Mucosa of gallbladder (tissue), 1 donor: Measurements from ENCODE around the gene MYO1F. TPM values are rescaled to one million over a fixed set of nuclear protein-coding genes. Genes with fewer than 3 reads are reported as not detected.
"Not testable (repeated sequence)": the region's sequence is repeated elsewhere in the genome, so short reads cannot be mapped to it uniquely, and the experiment has no call there.

Experiments used
- DNase-seq: peaks from one replicate; pipeline ENCODE4 v3.0.0-alpha.2; 2020; ENCODE audit warnings: low spot score
- total RNA-seq: library from RNA; stranded (reverse); gene quantifications from one replicate; pipeline ENCODE4 v1.2.1, GENCODE V29; 2021
- donor health status: DM: no; HTN: no; CAD: no.

MYO1F gene
- total RNA-seq, 1 donor from 2014 or later, result 47.2 TPM

- DNase-seq, result not testable (repeated sequence)
These were observed 12.4 kb downstream of the MYO1F start for GRCh38 chr19:8564866-8565265.

DNA sequence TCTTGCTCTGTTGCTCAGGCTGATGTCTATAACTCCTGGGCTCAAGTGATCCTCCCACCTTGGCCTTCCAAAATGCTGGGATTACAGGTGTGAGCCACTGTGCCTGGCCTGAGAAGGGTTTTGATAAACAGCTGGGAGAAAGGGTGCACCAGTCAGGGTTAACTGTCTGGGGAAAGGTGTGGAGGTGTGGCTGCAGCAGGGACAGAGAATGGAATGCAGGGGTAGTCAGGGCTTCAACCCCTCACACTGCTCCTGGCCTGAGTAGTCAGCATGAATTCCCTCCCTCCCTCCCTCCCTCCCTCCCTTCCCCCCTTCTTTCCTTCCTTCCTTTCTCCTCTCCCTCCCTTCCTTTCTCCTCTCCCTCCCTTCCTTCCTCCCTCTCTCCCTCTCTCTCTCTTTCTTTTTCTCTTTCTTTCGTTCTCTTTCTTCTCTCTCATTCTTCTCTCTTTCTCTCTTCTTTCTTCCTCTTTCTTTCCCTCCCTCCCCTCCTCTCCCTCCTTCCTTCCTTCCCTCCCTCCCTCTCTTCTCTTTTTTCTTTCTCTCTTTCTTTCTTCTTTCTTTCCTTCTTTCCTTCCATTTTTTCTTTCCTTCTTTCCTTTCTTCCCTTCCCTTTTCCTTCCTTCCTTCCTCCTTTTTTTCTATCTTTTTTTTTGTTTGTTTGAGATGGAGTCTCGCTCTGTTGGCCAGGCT lies 16.0 kb downstream of the MYO1F start:
- no peak for DNase-seq

- DNase-seq, result no peak
These were observed 18.9 kb downstream of the MYO1F start for GRCh38 chr19:8558325-8558724.

DNA sequence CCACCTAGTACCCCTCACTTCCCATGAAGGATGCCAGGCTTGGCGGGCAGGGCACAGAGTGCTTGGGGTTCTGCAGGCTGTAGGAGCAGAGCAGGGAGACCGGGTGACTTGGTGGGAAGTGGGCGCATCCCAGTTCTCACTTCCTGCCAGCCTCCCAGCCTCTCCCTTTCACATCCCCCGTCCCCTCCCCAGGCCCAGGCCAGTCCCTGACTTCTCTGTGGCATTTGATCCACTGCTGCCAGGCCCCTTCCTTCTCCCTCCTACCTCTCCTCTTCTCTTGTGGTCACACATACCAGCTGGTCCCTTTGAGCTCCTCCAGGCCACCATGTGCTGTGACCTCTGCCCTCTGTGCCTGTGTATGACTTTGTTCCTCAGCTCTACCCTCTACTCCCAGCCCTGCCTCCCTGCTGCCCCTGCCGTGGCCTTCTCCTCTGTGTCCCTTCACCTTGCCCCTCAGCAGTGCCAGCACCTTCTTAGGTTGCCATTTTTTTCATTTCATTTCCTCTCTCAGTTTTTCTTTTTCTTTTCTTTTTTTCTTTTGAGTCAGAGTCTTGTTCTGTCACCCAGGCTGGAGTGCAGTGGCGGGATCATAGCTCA lies 19.5 kb downstream of the MYO1F start:
- no peak for DNase-seq

GRCh38 chr19:8553729-8554128 lies 23.5 kb downstream of the MYO1F start:
- DNase-seq, result not testable (repeated sequence)

- DNase-seq, result no peak
These were observed 24.4 kb downstream of the MYO1F start for GRCh38 chr19:8552810-8553209.

GRCh38 chr19:8550070-8550469 lies 27.2 kb downstream of the MYO1F start:
- DNase-seq, result no peak

DNA sequence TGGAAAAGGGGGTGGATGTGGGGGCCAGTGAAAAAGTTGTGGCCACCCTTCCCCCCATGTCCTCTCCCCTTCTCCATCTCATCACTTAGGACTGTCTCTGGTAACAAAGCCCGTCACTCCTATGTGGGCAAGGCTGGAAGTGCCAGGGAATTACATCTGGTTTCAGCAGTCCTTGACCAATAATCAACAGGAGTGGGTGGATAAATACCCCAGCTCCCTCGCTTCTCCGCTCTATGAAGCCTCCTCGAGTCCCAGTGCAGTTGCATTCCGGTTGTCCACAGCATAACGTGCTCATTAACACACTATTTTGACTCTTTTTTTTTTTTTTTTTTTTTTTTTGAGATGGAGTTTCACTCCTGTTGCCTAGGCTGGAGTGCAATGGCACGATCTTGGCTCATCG lies 31.5 kb downstream of the MYO1F start:
- no peak for DNase-seq

- DNase-seq, result no peak
These were observed 33.1 kb downstream of the MYO1F start for GRCh38 chr19:8544168-8544567.

DNA sequence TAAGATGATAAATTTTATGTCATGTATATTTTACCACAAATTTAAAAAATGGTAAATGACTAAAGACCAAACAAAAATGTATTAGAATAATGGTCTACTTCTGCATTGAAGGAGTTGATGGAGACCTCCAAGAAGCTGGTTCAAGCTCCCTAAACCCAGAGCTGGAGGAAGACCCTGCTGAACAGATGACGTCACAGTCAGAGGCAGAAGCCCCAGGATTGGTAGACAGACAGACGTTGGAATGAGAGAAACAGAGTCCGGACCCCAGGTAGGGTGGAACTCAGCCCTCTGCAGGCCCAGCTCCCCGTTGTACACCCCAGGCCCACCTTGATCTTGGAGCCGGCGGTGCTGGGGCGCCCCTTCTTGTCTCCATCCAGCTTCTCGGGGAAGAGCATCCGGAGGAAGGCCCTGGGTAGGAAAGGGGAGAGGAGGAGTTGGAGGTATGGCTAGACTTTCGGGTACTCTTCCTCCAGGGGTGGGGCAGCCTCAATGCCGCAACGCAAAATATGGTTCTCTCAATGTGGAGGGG lies 37.6 kb downstream of the MYO1F start:
- no peak for DNase-seq

DNA sequence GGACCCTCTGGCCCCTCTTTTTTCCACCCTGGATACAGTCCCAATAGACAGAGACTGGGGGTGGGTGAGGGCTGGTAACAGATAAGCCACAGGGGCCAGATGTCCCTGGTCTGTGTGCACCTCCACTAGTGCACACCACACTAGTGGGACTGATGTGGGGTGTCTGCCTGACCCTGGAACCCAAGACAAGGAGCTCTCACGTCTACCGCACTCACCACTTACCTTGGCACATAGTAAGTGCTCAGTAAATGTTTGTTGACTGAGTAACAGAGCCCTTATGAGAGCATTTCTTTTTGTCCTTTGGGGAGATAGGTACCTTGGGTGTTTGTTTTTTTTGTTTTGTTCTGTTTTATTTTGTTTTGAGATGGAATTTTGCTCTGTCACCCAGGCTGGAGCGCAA lies 40.1 kb downstream of the MYO1F start:
- no peak for DNase-seq

DNA sequence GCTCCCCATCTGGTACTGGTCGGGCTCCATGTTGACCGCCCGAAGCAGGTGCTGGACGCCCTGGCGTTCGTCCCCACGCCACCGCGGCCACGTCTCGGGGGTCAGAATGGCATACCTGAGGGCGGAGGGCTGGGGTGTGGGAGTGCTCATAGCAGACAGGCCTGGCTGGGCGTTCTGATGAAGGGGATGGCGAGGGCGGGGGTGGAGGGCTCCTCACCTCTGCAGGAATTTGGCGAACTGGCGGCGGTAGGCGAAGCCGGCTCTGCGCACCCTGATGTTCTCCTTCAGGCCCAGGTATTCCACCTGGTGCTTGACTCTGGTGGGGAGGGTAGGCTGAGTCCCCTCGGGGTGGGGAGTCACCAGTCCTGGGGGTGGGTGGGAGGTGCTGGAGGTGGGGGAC lies 41.0 kb downstream of the MYO1F start:
- no peak for DNase-seq

DNA sequence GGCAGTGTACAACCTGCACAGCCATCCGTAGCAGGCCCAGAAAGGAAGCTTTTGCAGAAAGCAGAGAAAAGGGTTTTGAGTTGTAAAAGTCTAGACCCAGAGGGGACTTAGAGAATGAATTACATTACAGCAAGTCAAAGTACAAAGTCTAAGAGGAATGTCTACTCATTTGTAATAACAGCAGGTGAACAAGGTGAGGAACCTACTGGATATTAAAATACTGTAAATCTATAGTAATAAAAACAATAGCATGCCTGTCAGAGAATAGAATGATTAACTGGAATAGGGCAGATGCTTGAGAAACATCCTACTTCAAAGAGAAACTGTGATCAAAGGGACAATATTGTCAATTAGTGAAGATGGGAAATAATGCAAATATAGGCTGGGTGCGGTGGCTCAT lies 45.0 kb downstream of the MYO1F start:
- DNase-seq, result no peak

- DNase-seq, result no peak
These were observed 45.8 kb downstream of the MYO1F start for GRCh38 chr19:8531470-8531869.

DNA sequence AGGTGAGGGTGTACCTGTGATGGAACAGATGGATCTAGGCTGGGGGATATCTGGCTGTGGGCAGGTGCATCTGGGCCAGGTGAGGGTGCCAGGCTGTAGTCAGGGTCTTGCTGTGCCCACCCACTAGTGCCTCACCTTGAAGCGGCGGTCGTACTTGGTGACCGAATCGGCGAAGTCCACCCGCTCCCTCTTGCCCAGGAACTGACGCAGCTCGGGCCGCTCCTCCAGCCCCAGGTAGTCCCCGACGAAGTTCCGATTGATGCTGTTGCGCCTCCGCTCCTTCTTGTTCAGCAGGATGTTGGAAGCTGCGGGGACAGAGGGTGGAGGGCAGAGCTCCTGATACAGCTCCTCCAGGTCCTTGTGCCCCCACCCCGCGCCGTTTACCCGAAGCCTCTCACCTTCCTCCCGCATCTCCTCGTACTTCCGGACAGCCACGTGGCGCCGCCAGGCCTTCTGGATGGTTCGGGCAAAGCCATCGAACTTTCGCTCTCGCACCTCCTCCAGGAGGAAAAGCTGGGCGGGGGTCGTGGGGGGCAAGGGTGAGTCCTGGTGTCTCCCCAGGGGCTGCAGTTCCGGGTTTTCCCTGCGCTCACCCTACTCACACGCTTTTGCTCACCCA lies 47.1 kb downstream of the MYO1F start:
- DNase-seq, result no peak

- no peak for DNase-seq
These were observed 47.8 kb downstream of the MYO1F start for GRCh38 chr19:8529369-8530006.

DNA sequence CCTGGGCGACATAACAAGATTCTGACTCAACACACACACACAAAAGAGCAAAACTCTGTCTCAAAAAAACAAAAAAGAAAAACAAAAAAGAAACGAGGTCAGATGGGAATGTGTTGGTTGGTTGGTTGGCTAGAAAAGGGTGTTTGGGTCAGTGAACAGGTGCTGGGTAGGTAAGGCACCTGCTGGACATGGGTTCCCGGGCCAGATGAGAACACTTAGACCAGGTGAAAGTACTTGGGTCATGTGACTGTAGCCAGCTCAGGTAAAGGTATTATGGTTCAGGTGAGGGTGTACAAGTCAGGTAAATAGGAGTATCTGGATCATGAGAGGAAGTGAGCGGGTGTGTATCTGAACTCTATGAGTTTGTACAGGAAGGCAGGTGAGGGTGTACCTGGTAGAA lies 48.7 kb downstream of the MYO1F start:
- DNase-seq, result no peak

DNA sequence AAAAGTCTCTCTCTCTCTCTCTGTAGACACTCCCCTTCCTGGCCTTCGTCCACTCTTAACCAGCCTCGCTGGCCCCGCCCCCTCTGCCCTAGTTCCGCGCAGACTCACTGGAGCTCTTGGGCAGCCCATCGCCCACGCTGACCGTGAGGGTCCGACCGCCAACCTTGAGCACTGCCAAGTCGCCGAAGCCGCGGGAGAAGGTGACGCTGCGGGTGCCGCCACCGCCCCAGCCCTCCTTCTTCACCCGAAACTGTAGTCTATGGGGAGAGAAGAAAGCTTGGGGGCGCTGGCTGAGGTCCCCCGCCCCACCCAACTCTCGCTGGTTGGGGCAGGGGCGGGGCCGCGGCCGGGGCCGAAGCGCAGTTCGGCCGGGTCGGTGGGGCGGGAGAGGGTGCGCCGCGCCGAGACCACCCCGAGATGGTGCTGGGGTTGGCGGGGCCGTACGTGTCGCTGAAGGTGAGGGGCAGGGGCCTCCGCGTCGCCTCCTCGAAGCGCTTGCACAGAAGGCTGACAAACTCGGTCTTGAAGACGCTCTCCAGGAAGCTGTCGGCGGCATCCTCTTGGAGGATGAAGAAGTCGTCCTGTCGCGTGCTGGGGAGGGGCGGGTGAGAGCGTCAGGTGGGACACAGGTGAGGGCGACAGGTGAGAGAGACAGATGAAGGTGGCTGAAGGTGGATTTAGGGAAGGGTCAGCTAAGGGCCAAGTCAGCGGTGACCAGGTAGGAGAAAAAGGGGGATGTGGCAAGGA lies 50.7 kb downstream of the MYO1F start:
- peak; percentile 90 for DNase-seq

GRCh38 chr19:8525401-8525684 lies 51.9 kb downstream of the MYO1F start:
- no peak for DNase-seq

DNA sequence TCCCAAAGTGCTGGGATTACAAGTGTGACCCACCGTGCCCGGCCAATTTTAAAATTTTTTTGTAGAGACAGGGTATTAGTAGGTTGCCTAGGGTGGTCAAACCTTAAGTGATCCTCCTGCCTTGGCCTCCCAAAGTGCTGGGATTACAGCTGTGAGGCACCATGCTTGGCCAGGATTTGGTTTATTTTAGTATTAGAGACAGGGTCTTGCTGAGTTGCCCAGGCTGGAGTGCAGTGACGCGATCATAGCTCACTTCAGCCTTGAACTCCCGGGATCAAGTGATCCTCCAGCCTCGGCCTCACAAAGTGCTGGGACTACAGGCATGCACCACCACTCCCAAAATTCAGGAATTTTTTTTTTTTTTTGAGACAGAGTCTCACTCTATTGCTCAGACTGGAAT lies 57.9 kb downstream of the MYO1F start:
- DNase-seq, result no peak

- DNase-seq, result no peak
These were observed 58.7 kb downstream of the MYO1F start for GRCh38 chr19:8518536-8518935.
